Measurements from ENCODE around the gene P4HA1.
"Not testable (repeated sequence)": the region's sequence is repeated elsewhere in the genome, so short reads cannot be mapped to it uniquely, and the experiment has no call there.

The P4HA1 gene

GRCh38 chr10:73096449-73097304, at the start of gene P4HA1:
Gene P4HA1, minus strand, starts transcription at chr10:73096866. Its CDS starts 21,983 bp downstream, at chr10:73074883.
- peak; percentile 46 for DNase-seq

- no peak for DNase-seq
Measured at GRCh38 chr10:73141603-73142002, 44.9 kb upstream of the P4HA1 start.

- DNase-seq: no peak
Measured at GRCh38 chr10:73139251-73139650, 42.6 kb upstream of the P4HA1 start.

GRCh38 chr10:73136627-73137026, 40.0 kb upstream of the P4HA1 start:
- DNase-seq: no peak

- DNase-seq: no peak
Measured at GRCh38 chr10:73134727-73135126, 38.1 kb upstream of the P4HA1 start.

- no peak for DNase-seq
Measured at GRCh38 chr10:73131913-73132686, 35.4 kb upstream of the P4HA1 start.

- DNase-seq: no peak
Measured at GRCh38 chr10:73131301-73131700, 34.6 kb upstream of the P4HA1 start.

- no peak for DNase-seq
Measured at GRCh38 chr10:73126343-73126742, 29.7 kb upstream of the P4HA1 start.

- no peak for DNase-seq
Measured at GRCh38 chr10:73119952-73120351, 23.3 kb upstream of the P4HA1 start.

- DNase-seq: no peak
Measured at GRCh38 chr10:73119457-73119856, 22.8 kb upstream of the P4HA1 start.

- DNase-seq: no peak
Measured at GRCh38 chr10:73117976-73118743, 21.5 kb upstream of the P4HA1 start.

- no peak for DNase-seq
Measured at GRCh38 chr10:73116017-73116416, 19.4 kb upstream of the P4HA1 start.

GRCh38 chr10:73113551-73113950, 16.9 kb upstream of the P4HA1 start:
- DNase-seq: no peak

GRCh38 chr10:73112032-73112431, 15.4 kb upstream of the P4HA1 start:
- DNase-seq: not testable (repeated sequence)

- DNase-seq: no peak
Measured at GRCh38 chr10:73110345-73110849, 13.7 kb upstream of the P4HA1 start, which contains the start of gene NUDT13. Gene NUDT13, plus strand, starts transcription at chr10:73110455. Its CDS starts 3,911 bp downstream, at chr10:73114366.

GRCh38 chr10:73109248-73109652, 12.6 kb upstream of the P4HA1 start:
- DNase-seq: not testable (repeated sequence)

GRCh38 chr10:73106301-73106700, 9.6 kb upstream of the P4HA1 start:
- no peak for DNase-seq

- no peak for DNase-seq
Measured at GRCh38 chr10:73099141-73099540, 2.5 kb upstream of the P4HA1 start.

GRCh38 chr10:73097305-73097670, 622 bp upstream of the P4HA1 start:
- DNase-seq: no peak

GRCh38 chr10:73096041-73096448, 621 bp downstream of the P4HA1 start:
- no peak for DNase-seq

GRCh38 chr10:73095481-73096021, 1.1 kb downstream of the P4HA1 start:
- DNase-seq: no peak

GRCh38 chr10:73094986-73095480, 1.6 kb downstream of the P4HA1 start:
- no peak for DNase-seq
